PC-3 (cell line): ENCODE measurements around the gene GBP1. TPM values are rescaled to one million over a fixed set of nuclear protein-coding genes. Genes with fewer than 3 reads are reported as not detected.
"Not testable (repeated sequence)": the region's sequence is repeated elsewhere in the genome, so short reads cannot be mapped to it uniquely, and the experiment has no call there.

ENCODE experiments used
- ATAC-seq: fragments of 200-7000 bp; cut with Tn5 transposase; 2 replicates; pipeline ENCODE4 v1.9.1; 2020; ENCODE audit warnings: mild to moderate bottlenecking, moderate library complexity
- BruUV-seq: library from RNA; stranded (reverse); fragments of 400-500 nt; replicated peaks from 2 replicates; lab custom pipeline; 2021; lab: Mats Ljungman, UMichigan
- CTCF ChIA-PET: fragments of 300-600 bp; sonication (Branson Sonifier 250); formaldehyde crosslinking; loops from one replicate; lab custom pipeline; 2022; ENCODE audit warnings: antibody characterized with exemption; lab: Charles Lee
- POLR2A ChIA-PET: fragments of 300-600 bp; sonication (Branson Sonifier 250); formaldehyde crosslinking; loops from one replicate; lab custom pipeline; 2022; ENCODE audit warnings: antibody characterized with exemption; ENCODE audit not compliant: unreplicated experiment; lab: Charles Lee
- DNase-seq: peaks from one replicate; pipeline ENCODE4 v3.0.0-alpha.2; 2015
- H2AFZ ChIP-seq: fragments of 300-600 bp; sonication (generic); 2 replicates; pipeline ENCODE4 v1.6.0; 2016; ENCODE audit warnings: antibody characterized with exemption, low read length
- H3F3A ChIP-seq: fragments of 300-600 bp; sonication (generic); one replicate; pipeline ENCODE4 v1.6.0; 2017; ENCODE audit warnings: antibody characterized with exemption, low read length, control low read depth, mild to moderate bottlenecking; ENCODE audit not compliant: unreplicated experiment
- H3K27ac ChIP-seq: fragments of 300-600 bp; sonication (generic); 2 replicates; pipeline ENCODE4 v1.5.1; 2016; ENCODE audit warnings: mild to moderate bottlenecking, low read length
- H3K27me3 ChIP-seq: fragments of 300-600 bp; sonication (generic); 2 replicates; pipeline ENCODE4 v1.6.1; 2016; ENCODE audit warnings: low read length, mixed read lengths
- H3K36me3 ChIP-seq: fragments of 300-600 bp; sonication (generic); 2 replicates; pipeline ENCODE4 v1.6.1; 2016; ENCODE audit warnings: low read depth, mixed run types, low read length, mixed read lengths
- H3K4me1 ChIP-seq: fragments of 300-600 bp; sonication (generic); 2 replicates; pipeline ENCODE4 v1.5.1; 2016; ENCODE audit warnings: low read length; ENCODE audit not compliant: insufficient read depth
- H3K4me2 ChIP-seq: fragments of 300-600 bp; sonication (generic); 2 replicates; pipeline ENCODE4 v1.6.0; 2016; ENCODE audit warnings: low read length
- H3K4me3 ChIP-seq: fragments of 300-600 bp; sonication (generic); 2 replicates; pipeline ENCODE4 v1.5.1; 2016; ENCODE audit warnings: mild to moderate bottlenecking, low read length, mixed read lengths
- H3K79me2 ChIP-seq: fragments of 300-600 bp; sonication (generic); 2 replicates; pipeline ENCODE4 v1.6.1; 2017; ENCODE audit warnings: low read length, mixed read lengths
- H3K9ac ChIP-seq: fragments of 300-600 bp; sonication (generic); 2 replicates; pipeline ENCODE4 v1.6.0; 2016; ENCODE audit warnings: mild to moderate bottlenecking, low read length
- H3K9me2 ChIP-seq: fragments of 300-600 bp; sonication (generic); replicated peaks from 2 replicates; pipeline ENCODE4 v1.6.1; 2016; ENCODE audit warnings: mixed run types, low read length, mixed read lengths
- H3K9me3 ChIP-seq: fragments of 300-600 bp; sonication (generic); 2 replicates; pipeline ENCODE4 v1.6.1; 2016; ENCODE audit warnings: low read length, mixed read lengths
- H4K20me1 ChIP-seq: fragments of 300-600 bp; sonication (generic); 2 replicates; pipeline ENCODE4 v1.6.1; 2016; ENCODE audit warnings: low read length, mixed read lengths
- CTCF ChIP-seq: fragments of 300-600 bp; sonication (generic); conservative IDR thresholded peaks from 2 replicates; pipeline ENCODE4 v1.5.1; 2017; ENCODE audit warnings: antibody characterized with exemption, low read depth, mild to moderate bottlenecking, low read length
- EZH2 ChIP-seq: fragments of 300-600 bp; sonication (generic); IDR thresholded peaks from one replicate; pipeline ENCODE4 v1.6.1; 2017; ENCODE audit warnings: antibody characterized with exemption, mild to moderate bottlenecking, low read length; ENCODE audit not compliant: unreplicated experiment
- EZH2phosphoT487 ChIP-seq: fragments of 300-600 bp; sonication (generic); IDR thresholded peaks from 2 replicates; pipeline ENCODE4 v1.6.1; 2018; ENCODE audit warnings: mild to moderate bottlenecking, antibody characterized with exemption, low read length, borderline replicate concordance
- intact Hi-C: fragments of 100-400 bp; cut with micrococcal nuclease; formaldehyde crosslinking; loops from 2 replicates; pipeline ENCODE4 v1.9.0; 2023
- total RNA-seq: library from RNA; depleted of rRNA; stranded (reverse); fragments of >200 nt; gene quantifications from 2 replicates; pipeline ENCODE4 v1.2.3, GENCODE V29; 2014

GBP1 gene
- total RNA-seq, 1 experiment from 2014 or later: 1.0 TPM

DNA sequence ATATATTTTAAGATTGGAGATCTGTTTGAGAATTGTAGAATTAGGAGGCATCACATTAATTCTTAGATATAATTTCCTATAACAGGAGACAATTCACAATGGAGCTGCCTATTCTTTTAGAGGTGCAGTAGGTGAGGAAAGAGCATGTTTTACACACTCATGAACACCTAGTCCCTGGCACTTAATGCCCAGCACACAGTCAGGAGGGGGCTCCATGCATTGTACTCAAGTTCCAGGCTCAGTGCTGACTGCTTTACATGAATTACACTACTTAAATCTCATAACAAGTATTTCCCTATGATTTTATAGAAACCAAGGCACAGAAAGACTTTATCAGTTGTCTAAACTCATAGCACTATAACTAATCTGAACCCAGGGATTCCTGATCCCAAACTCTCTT lies 42.0 kb downstream of the GBP1 start:
- intact Hi-C loops: loop anchor here (5.0 kb wide), 1 partner anchor 154 kb away; the partner anchor contains the start of gene GBP7
- peak overlapping the region; percentile 63 for H3K4me3 ChIP-seq
- no peaks in the 10 kb centered on the region for H3K9me3 ChIP-seq
- H3K79me2 ChIP-seq: peaks cover 17% of the 10 kb centered on the region
- peaks cover 24% of the 10 kb centered on the region for H3K4me1 ChIP-seq
- H3F3A ChIP-seq: no peaks in the 10 kb centered on the region
- DNase-seq: no peak
- no peaks in the 10 kb centered on the region for H3K9me2 ChIP-seq
- no peak for TF ChIP-seq EZH2phosphoT487
- H3K4me2 ChIP-seq: peak overlapping the region; percentile 70
- CTCF ChIA-PET: no interaction called here
- BruUV-seq: no TSS peak
- no peak for ATAC-seq
- no peaks in the 10 kb centered on the region for H3K27me3 ChIP-seq
- H3K36me3 ChIP-seq: 0 out of 2 replicates have a peak, but pooled peaks cover 8% of the 10 kb centered on the region
- no peaks in the 10 kb centered on the region for H4K20me1 ChIP-seq
- peak overlapping the region; percentile 68 for H3K27ac ChIP-seq
- peak overlapping the region; percentile 46 for H2AFZ ChIP-seq
- POLR2A ChIA-PET: no interaction called here
- no peak overlapping the region for H3K9ac ChIP-seq

DNA sequence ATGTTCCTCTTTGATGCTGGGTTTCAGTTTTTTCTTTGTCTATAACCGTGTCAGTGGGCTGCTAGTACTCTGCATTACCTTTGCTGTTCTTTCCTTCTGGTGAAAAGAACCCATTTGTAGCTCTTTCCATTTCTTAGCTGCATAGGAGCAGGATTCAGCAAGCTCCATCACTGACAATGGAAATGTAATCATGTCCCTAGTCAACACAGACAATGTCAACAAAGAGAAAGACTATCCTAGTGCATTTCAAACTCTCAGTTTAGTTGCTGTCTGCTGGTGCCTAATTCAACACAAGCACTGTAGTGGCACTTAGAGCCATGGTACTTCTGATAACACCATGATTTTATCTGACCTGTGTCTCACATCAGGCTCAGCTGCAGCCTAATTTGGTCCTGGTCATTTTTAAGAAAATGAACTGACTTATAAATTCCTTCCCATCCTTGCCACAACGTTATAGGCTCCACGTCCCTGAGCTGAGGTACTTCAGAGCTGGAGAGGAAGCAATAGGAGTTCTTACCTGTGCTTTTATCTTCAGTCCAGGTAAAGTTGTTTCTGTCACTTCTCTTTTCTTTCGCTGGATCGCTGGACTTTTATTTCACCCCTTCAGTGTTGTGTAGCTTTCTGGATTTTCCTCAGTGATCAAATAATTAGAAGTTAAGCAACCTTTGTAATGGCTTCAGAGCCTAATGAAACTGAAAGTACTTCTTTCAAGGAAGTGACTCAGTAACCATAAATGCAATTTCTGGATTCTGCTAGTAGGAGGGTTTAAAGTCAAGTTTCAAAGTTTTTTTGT lies 42.6 kb downstream of the GBP1 start, which contains the start of gene GBP3:
TSS of gene GBP3 (minus strand) at position 700 of the 793 bp plus-strand sequence. CDS start 2,145 bp downstream, outside the sequence.
- TF ChIP-seq CTCF: no peak
- TF ChIP-seq EZH2: no peak
- TF ChIP-seq EZH2phosphoT487: no peak
- ChIA-PET POLR2A (interaction anchor here (0.6 to 1.2 kb wide), 6 partner anchors 19 to 821 kb away, joined by 3 to 12 read pairs (median 4); no protein-coding TSS in a partner anchor), CTCF (interaction anchor here (1.0 kb wide), 1 partner anchor 38 kb away, joined by 19 read pairs; no protein-coding TSS in a partner anchor)
- H3K36me3 ChIP-seq: 0 out of 2 replicates have a peak, but pooled peaks cover 8% of the 10 kb centered on the region
- peak within 1 kb of the TSS; percentile 46 for H3K9ac ChIP-seq
- no peaks in the 10 kb centered on the region for H3K27me3 ChIP-seq
- no peaks in the 10 kb centered on the region for H4K20me1 ChIP-seq
- H3K4me2 ChIP-seq: peak within 1 kb of the TSS; percentile 70
- H3K79me2 ChIP-seq: peaks cover 17% of the 10 kb centered on the region
- DNase-seq: peak; percentile 70
- peak; percentile 73 for ATAC-seq
- H3K9me3 ChIP-seq: no peaks in the 10 kb centered on the region
- peak within 1 kb of the TSS; percentile 46 for H2AFZ ChIP-seq
- no peaks in the 10 kb centered on the region for H3K9me2 ChIP-seq
- no peaks in the 10 kb centered on the region for H3F3A ChIP-seq
- peak within 1 kb of the TSS; percentile 63 for H3K4me3 ChIP-seq
- peak within 1 kb of the TSS; percentile 68 for H3K27ac ChIP-seq
- intact Hi-C loops: loop anchor here (1.0 to 5.0 kb wide), 3 partner anchors 19 to 155 kb away; partner anchors contain the start of genes GBP2 and GBP7
- TSS peak; percentile 85 for BruUV-seq
- H3K4me1 ChIP-seq: peaks cover 24% of the 10 kb centered on the region

DNA sequence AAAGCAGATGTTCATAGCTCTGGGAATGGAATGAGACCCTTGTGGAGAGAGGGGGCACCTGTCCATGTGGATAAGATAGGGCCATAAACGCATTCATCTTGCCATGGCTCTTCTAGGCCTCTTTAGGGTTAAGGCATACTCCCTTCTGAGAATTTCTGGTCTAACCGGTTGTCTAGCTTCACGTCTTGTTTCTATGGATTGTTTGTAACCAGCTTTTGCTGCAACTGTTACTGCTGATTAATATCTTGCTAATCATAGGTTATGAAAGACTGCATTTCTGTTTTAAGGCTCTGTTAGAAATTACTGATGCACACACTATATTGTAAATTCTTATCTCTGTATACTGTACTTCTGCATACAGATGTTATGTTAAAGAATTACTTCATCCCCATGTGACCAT lies 46.7 kb downstream of the GBP1 start:
- H3K4me3 ChIP-seq, CTCF ChIA-PET: not testable (repeated sequence)

More for the DNA sequence above, 46.7 kb downstream of the GBP1 start:
- Histone ChIP-seq H3K79me2 (peaks cover 17% of the 10 kb centered on the region), H3K4me1 (peaks cover 29% of the 10 kb centered on the region), H3K4me2 (0 out of 2 replicates have a peak overlapping the region, but pooled peaks have one; percentile 32), H3K36me3 (peaks cover 20% of the 10 kb centered on the region; the same call in 1 of the 2 replicates)
- BruUV-seq, H2AFZ ChIP-seq, H3K9me2 ChIP-seq, ATAC-seq, intact Hi-C loops, H3F3A ChIP-seq, DNase-seq, H3K9ac ChIP-seq, H3K27ac ChIP-seq, POLR2A ChIA-PET, H3K9me3 ChIP-seq, H4K20me1 ChIP-seq, H3K27me3 ChIP-seq: not testable (repeated sequence)
